GM18907 (cell line): ENCODE data around the gene ATP5PO.

Experiments
- ATAC-seq: cut with Tn5 transposase; IDR thresholded peaks from one replicate; pipeline ENCODE4 v1.9.1; 2021; ENCODE audit warnings: mild to moderate bottlenecking, moderate library complexity; ENCODE audit not compliant: unreplicated experiment

ATP5PO gene, protein sequence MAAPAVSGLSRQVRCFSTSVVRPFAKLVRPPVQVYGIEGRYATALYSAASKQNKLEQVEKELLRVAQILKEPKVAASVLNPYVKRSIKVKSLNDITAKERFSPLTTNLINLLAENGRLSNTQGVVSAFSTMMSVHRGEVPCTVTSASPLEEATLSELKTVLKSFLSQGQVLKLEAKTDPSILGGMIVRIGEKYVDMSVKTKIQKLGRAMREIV

GRCh38 chr21:33915368-33916199, at the start of gene ATP5PO:
Gene ATP5PO, minus strand, starts transcription at chr21:33915804. Its CDS starts 41 bp downstream, at chr21:33915763.
- ATAC-seq = peak; percentile 97

GRCh38 chr21:33964706-33965325, 49.2 kb upstream of the ATP5PO start:
- ATAC-seq = no peak

GRCh38 chr21:33963848-33964555, 48.4 kb upstream of the ATP5PO start:
- ATAC-seq = no peak

- ATAC-seq = no peak
These were observed 46.7 kb upstream of the ATP5PO start for GRCh38 chr21:33962290-33962689.

DNA sequence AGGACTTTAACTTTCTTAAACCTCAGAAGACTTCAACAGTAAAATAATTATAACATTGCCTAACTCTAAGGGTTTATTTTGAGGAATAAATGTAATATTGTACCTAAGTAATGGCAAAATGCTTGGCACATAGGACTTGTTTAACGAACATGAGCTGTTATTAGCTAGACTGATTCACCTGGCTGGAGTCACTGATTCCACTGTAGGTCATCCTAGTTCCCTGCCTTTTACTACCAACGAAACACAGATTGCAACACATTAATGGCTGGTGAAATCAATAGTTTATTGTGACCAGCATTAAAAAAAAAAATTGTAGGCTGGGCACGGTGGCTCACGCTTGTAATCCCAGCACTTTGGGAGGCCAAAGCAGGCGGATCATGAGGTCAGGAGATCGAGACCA, 45.5 kb upstream of the ATP5PO start:
- no peak for ATAC-seq

GRCh38 chr21:33959680-33960079, 44.1 kb upstream of the ATP5PO start:
- ATAC-seq = no peak

GRCh38 chr21:33954395-33954794, 38.8 kb upstream of the ATP5PO start:
- no peak for ATAC-seq

DNA sequence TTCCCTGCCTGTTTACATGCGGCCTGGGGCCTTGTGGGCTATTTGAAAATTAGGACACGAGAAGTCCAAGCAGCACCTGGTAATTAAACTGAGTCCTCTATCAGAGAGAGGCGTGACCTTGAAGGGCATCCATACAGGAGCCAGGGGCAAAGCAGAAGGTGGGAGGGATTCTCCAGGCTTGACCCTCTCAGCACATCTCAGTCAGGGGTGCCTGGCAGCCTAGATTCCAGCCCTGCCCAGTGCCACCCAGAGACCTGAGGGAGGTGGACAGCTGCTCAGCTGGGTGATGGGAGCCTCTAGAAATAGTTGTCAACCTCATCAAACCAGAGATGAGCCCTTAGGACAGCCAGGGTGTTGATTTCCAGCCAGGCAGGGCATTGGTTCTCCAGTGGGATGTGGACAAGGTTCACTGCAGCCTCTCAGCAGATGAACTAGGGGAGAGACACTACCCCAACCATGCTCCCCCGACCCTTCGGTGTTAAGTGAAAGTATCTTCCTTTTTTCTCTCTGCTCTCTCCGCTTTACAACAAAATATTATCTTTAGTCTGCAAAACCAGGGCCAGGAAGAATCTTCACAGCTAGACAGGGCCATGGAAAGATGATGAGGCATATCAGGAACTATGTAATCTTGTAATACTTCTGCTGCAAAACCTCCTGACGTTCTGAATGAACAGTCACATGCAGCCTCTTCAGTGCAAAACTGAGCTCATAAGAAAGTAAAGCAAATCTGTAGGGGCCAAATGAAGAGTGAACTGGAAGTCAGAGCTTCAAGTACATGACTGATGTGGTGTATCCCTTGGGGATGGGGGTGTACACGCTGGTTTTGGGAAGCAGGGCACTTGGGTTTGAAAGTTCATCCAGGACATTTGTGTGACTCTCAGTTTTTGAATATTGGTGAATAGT, 35.9 kb upstream of the ATP5PO start:
- ATAC-seq = no peak

DNA sequence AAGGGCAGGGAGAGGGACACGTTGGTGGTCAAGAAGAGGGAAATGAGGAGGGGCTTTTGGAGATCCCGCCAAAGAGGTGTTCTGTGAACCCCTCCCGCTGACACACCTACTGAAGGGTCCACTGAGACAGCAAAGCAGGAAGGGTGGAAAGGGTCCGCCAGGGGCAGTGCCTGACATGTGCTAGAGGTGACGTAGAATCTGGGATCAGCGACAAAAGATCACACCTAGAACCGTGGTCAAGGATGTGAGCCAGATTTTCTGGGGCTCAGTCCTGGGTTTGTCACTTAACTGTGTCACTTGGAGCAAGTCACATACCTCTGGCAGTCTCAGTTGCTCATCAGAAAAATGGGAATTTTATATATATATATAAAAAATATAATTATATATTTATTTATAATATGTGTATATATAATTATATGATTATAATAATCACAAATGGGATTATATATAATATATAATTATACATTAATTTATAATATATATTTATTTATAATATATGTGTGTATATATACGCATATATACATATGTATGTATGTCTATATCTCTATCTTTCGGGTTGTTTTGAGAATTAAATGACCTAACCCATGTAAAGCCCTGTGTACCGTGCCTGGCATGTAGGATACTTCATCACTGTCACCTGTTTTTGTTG, 35.0 kb upstream of the ATP5PO start:
- no peak for ATAC-seq

DNA sequence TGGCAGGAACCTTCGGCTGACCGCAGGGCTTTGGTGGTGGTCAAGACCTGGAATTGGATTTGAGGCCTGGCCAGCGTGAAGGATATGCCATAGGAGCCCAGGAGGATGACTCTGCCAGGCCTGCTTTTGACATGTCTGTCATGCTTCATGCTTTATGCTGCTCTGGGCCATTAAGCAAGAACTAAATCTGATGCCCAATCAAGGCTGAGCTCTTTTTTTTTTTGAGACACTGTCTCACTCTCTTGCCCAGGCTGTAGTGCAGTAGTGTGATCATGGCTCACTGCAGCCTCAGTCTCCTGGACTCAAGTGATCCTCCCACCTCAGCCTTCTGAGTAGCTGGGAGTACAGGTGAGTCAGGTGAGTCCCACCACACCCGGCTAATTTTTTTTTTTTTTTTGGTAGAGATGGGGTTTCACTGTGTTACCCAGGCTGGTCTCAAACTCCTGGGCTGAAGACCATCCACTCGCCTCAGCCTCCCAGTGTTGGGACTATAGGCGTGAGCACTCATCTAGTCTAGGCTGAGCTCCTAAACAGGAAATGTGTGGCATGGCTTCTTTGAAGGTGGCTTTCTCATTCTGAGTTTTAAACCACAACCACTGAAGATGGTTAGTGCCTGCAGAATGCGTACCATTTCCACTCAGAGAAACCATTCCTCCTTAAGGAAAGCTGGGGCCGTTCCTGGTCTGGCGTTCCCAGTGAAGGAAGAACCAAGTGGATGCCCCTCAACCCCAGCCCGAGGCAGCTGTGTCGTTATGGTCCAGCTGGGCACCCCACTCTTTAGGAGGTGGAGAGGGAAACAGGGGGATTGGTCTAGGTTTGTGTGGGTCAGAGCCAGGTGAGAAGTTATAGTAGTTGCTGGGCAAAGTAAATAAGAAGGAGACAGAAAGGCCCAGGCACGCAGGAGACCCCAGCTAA, 34.2 kb upstream of the ATP5PO start:
- peak; percentile 30 for ATAC-seq

- ATAC-seq = no peak
These were observed 33.4 kb upstream of the ATP5PO start for GRCh38 chr21:33948951-33949444.

DNA sequence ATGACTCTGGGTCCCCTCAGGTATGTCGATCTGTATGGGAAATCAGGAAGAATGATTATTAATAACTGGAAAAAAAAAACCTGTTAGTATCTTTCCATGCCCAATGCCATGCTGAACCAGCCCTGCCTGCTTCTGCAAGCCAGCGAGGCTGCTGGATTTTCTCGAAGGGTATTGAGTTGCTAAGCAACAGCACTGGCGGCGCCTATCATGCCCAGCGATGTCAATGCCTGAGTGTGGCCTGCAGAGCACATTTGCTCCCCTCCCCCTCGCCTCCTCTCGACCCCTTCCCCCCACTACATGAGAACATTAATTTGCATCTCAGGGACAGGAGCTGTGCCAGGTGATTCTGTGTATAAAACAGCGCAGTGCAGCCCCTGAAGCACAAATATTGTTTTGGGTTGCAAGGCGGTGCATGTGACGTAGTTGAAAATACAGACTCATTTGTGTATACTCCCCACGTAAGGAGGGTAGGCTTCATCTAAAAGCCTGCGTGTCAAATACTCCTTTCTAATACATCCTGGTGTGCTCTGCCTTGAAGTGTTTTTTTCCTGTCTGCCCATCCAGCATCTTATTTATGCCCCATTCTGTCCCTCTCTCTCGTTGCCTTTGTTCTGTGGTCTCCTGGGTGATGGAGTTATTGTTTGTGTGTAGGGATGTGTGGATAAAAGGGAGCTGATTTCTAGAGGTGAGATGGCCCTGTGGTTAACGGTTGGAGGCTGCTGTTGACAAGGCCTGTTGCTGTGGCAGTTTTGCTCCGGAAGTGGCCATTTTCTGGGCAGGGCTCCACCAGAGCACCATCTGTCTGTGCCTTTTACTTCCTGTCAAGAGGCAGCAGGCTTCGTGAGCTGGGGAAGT, 32.7 kb upstream of the ATP5PO start:
- peak; percentile 61 for ATAC-seq

- ATAC-seq = peak; percentile 64
These were observed 32.0 kb upstream of the ATP5PO start for GRCh38 chr21:33947451-33948095.

GRCh38 chr21:33945652-33946270, 30.2 kb upstream of the ATP5PO start:
- no peak for ATAC-seq

GRCh38 chr21:33944185-33944763, 28.7 kb upstream of the ATP5PO start:
- ATAC-seq = no peak

DNA sequence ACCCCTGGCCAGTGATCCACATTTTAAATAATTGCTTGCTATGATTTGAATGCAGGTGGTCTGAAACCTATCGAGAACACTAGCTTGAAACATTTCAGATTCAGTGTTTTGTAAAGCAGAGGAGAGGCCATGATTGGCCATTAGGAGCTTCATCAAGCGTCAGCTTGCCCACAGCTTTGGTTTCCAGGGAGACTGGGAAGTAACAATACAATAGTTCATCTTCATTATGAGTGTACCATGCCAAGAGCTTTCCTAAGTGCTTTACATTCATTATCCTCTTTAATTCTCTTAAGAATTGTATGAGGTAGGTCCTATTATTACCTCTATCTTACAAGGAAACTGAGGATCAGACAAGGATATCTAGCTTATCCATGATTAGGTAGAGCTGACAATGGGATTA, 27.7 kb upstream of the ATP5PO start:
- ATAC-seq = no peak
